Measurements from ENCODE around the gene ABCA7.
"Not testable (repeated sequence)": the region's sequence is repeated elsewhere in the genome, so short reads cannot be mapped to it uniquely, and the experiment has no call there.

- not testable (repeated sequence) for TF ChIP-seq FOXJ3 (CRISPR knock-in tag; IDR thresholded peaks at IDR 0.05; ENCODE audit: borderline replicate concordance); MAX (CRISPR knock-in tag; IDR thresholded peaks at IDR 0.05)
Observed at GRCh38 chr19:1025080-1025479, 14.8 kb upstream of the ABCA7 start.
